Caco-2 (cell line): ENCODE measurements around the gene TIMP4. TPM values are rescaled to one million over a fixed set of nuclear protein-coding genes. Genes with fewer than 3 reads are reported as not detected.

Source experiments
- BruUV-seq: library from RNA; stranded (reverse); fragments of 400-500 nt; replicated peaks from 2 replicates; lab custom pipeline; 2021; lab: Mats Ljungman, UMichigan
- CTCF ChIA-PET: fragments of 300-600 bp; sonication (Branson Sonifier 250); formaldehyde crosslinking; loops from one replicate; lab custom pipeline; 2022; ENCODE audit warnings: antibody characterized with exemption; lab: Charles Lee
- POLR2A ChIA-PET: fragments of 300-600 bp; sonication (Branson Sonifier 250); formaldehyde crosslinking; loops from one replicate; lab custom pipeline; 2022; ENCODE audit warnings: antibody characterized with exemption; lab: Charles Lee
- DNase-seq, 2 experiments: peaks; one replicate each; pipeline versions ENCODE4 v3.0.0 to v3.0.0-alpha.2; 2020 to 2022
- H3K27me3 ChIP-seq: replicated peaks from 2 replicates; pipeline ENCODE4 v1.6.0; 2011; ENCODE audit warnings: low read length; ENCODE audit not compliant: control insufficient read depth, insufficient read depth
- H3K36me3 ChIP-seq: 2 replicates; pipeline ENCODE4 v1.5.1; 2011; ENCODE audit warnings: low read length; ENCODE audit not compliant: control insufficient read depth, insufficient read depth
- H3K4me1 ChIP-seq: fragments of 250-450 bp; sonication (Bioruptor Pico); 2 replicates; pipeline ENCODE4 v1.5.1; 2020; ENCODE audit warnings: mild to moderate bottlenecking
- H3K4me3 ChIP-seq: 2 replicates; pipeline ENCODE4 v1.5.1; 2011; ENCODE audit warnings: low read depth, mild to moderate bottlenecking, control low read depth, low read length
- H3K9me3 ChIP-seq: fragments of 250-450 bp; sonication (Bioruptor Pico); 2 replicates; pipeline ENCODE4 v1.5.1; 2020; ENCODE audit warnings: mild to moderate bottlenecking, moderate library complexity
- H3K27ac Mint-ChIP-seq: one replicate; pipeline ENCODE4 v1.8.0; 2022; ENCODE audit warnings: mixed read lengths; ENCODE audit not compliant: unreplicated experiment
- H3K27me3 Mint-ChIP-seq: one replicate; pipeline ENCODE4 v1.8.0; 2022; ENCODE audit warnings: mixed read lengths; ENCODE audit not compliant: insufficient read depth, unreplicated experiment
- H3K36me3 Mint-ChIP-seq: one replicate; pipeline ENCODE4 v1.8.0; 2022; ENCODE audit warnings: mild to moderate bottlenecking, mixed read lengths; ENCODE audit not compliant: insufficient read depth, unreplicated experiment
- H3K4me1 Mint-ChIP-seq: one replicate; pipeline ENCODE4 v1.8.0; 2022; ENCODE audit warnings: low read depth, mixed read lengths; ENCODE audit not compliant: unreplicated experiment
- H3K4me3 Mint-ChIP-seq: one replicate; pipeline ENCODE4 v1.8.0; 2022; ENCODE audit warnings: mild to moderate bottlenecking, moderate library complexity, mixed read lengths; ENCODE audit not compliant: unreplicated experiment
- H3K9me3 Mint-ChIP-seq: one replicate; pipeline ENCODE4 v1.8.0; 2022; ENCODE audit warnings: mixed read lengths; ENCODE audit not compliant: unreplicated experiment
- CTCF ChIP-seq, 2 experiments: fragments of 200-600 bp in 1 of 2; IDR thresholded peaks; 1 replicate in 1 of 2; 2 replicates in 1 of 2; pipeline versions ENCODE4 v1.5.1 to v1.8.0; 2011 to 2022; ENCODE audit warnings: antibody characterized with exemption in 1 of 2, control low read depth in 1 of 2, inconsistent platforms in 1 of 2, low read depth in 1 of 2, low read length in 1 of 2, mild to moderate bottlenecking in 1 of 2, moderate library complexity in 1 of 2; ENCODE audit not compliant: insufficient read depth in 1 of 2, severe bottlenecking in 1 of 2, unreplicated experiment in 1 of 2
- intact Hi-C: fragments of 100-400 bp; cut with micrococcal nuclease; formaldehyde crosslinking; loops from one replicate; pipeline ENCODE4 v1.10.0; 2022; ENCODE audit not compliant: unreplicated experiment
- total RNA-seq: library from RNA; stranded (reverse); gene quantifications from 2 replicates; pipeline ENCODE4 v1.2.3, GENCODE V29; 2022

The TIMP4 gene
- total RNA-seq, 1 experiment from 2014 or later = 1.4 TPM

DNA sequence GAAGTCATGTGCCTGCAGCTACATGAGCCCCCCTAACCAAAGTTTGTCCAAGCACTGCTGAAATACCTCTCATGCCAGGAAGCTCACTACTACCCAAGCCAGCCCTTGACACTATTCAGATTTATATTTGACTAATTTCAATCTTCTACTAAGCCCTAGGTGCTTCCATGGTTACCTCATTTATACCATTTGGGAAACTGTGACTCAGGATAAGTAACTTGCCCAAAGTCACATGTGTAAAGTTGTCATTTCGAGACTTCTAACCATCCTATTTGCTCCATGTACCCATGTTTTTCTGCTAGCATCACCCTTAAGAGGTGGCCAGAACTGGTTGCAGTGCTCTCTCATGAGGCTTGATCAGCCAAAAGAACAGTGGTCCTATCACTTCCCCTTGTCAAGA lies 20.7 kb upstream of the TIMP4 start:
- H3K9me3 ChIP-seq = no peaks in the 10 kb centered on the region; the same call in 1 of the 2 replicates
- DNase-seq = no peak
- no peaks in the 10 kb centered on the region for H3K36me3 ChIP-seq
- TF ChIP-seq CTCF (IDR thresholded peaks at IDR 0.05; ENCODE audit: insufficient read depth in 1 of 2, low read depth in 1 of 2, low read length in 1 of 2, severe bottlenecking in 1 of 2, unreplicated experiment in 1 of 2) = no peak
- CTCF ChIA-PET = interaction anchor here (2.1 kb wide), 1 partner anchor 44 kb away, joined by 16 read pairs; no protein-coding TSS in a partner anchor
- no peaks in the 10 kb centered on the region for H3K27me3 ChIP-seq
- no peak overlapping the region for H3K27ac Mint-ChIP-seq
- H3K4me1 Mint-ChIP-seq = peaks cover 6% of the 10 kb centered on the region
- POLR2A ChIA-PET = no interaction called here
- BruUV-seq = no TSS peak
- H3K4me3 Mint-ChIP-seq = no peak overlapping the region
- H3K4me1 ChIP-seq = peaks cover 14% of the 10 kb centered on the region
- H3K9me3 Mint-ChIP-seq = peaks cover 3% of the 10 kb centered on the region
- H3K27me3 Mint-ChIP-seq = no peaks in the 10 kb centered on the region
- no peak overlapping the region for H3K4me3 ChIP-seq
- H3K36me3 Mint-ChIP-seq = no peaks in the 10 kb centered on the region
- intact Hi-C loops = loop anchor here (5.0 kb wide), 1 partner anchor 802 kb away; no protein-coding TSS in a partner anchor

- no peak for DNase-seq
- H3K9me3 ChIP-seq = no peaks in the 10 kb centered on the region; the same call in 1 of the 2 replicates
- no peaks in the 10 kb centered on the region for H3K27me3 ChIP-seq
- Mint-ChIP-seq H3K27ac (no peak overlapping the region), H3K4me3 (no peak overlapping the region), H3K4me1 (peaks cover 6% of the 10 kb centered on the region), H3K9me3 (peaks cover 15% of the 10 kb centered on the region), H3K27me3 (no peaks in the 10 kb centered on the region), H3K36me3 (no peaks in the 10 kb centered on the region)
- no peak overlapping the region for H3K4me3 ChIP-seq
- no peaks in the 10 kb centered on the region for H3K36me3 ChIP-seq
- ChIA-PET POLR2A (no interaction called here), CTCF (interaction anchor here (2.1 kb wide), 1 partner anchor 43 kb away, joined by 16 read pairs; no protein-coding TSS in a partner anchor)
- BruUV-seq = no TSS peak
- intact Hi-C loops = loop anchor here (5.0 kb wide), 1 partner anchor 801 kb away; no protein-coding TSS in a partner anchor
- no peak for TF ChIP-seq CTCF (IDR thresholded peaks at IDR 0.05; ENCODE audit: insufficient read depth in 1 of 2, low read depth in 1 of 2, low read length in 1 of 2, severe bottlenecking in 1 of 2, unreplicated experiment in 1 of 2)
- peaks cover 11% of the 10 kb centered on the region for H3K4me1 ChIP-seq
These were observed 19.5 kb upstream of the TIMP4 start for GRCh38 chr3:12178091-12178820.

DNA sequence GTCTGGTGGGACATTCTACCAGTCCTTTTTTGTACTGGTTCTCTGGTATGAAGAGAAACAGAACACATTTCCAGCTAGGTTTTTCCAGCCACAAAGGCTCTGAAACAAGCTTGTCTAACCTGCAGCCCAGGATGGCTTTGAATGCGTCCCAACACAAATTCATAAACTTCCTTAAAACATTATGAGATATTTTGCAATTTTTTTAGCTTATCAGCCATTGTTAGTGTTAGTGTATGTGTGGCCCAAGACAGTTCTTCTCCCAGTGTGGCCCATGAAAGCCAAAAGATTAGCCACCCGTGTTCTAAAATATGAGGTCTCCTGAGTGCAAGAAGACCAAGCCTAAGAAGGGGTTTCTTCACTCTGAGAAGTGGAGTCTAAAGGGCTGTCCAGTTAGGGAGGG lies 18.4 kb upstream of the TIMP4 start:
- ChIA-PET CTCF (interaction anchor here (2.1 to 2.2 kb wide), 2 partner anchors 42 kb away, joined by 16 to 24 read pairs; no protein-coding TSS in a partner anchor), POLR2A (interaction anchor here (0.8 kb wide), 1 partner anchor 99 kb away, joined by 3 read pairs; no protein-coding TSS in a partner anchor)
- no peaks in the 10 kb centered on the region for H3K4me1 Mint-ChIP-seq
- H3K36me3 Mint-ChIP-seq = no peaks in the 10 kb centered on the region
- TF ChIP-seq CTCF (IDR thresholded peaks at IDR 0.05; ENCODE audit: insufficient read depth in 1 of 2, low read depth in 1 of 2, low read length in 1 of 2, severe bottlenecking in 1 of 2, unreplicated experiment in 1 of 2) = no peak
- no peaks in the 10 kb centered on the region for H3K27me3 Mint-ChIP-seq
- no peak overlapping the region for H3K27ac Mint-ChIP-seq
- H3K9me3 ChIP-seq = peaks cover 4% of the 10 kb centered on the region
- no peak overlapping the region for H3K4me3 Mint-ChIP-seq
- no peaks in the 10 kb centered on the region for H3K36me3 ChIP-seq
- no TSS peak for BruUV-seq
- peaks cover 3% of the 10 kb centered on the region; the same call in 1 of the 2 replicates for H3K4me1 ChIP-seq
- no peaks in the 10 kb centered on the region for H3K27me3 ChIP-seq
- H3K4me3 ChIP-seq = no peak overlapping the region
- no peak for DNase-seq
- H3K9me3 Mint-ChIP-seq = peaks cover 19% of the 10 kb centered on the region
- intact Hi-C loops = loop anchor here (2.0 to 5.0 kb wide), 2 partner anchors 304 to 800 kb away; no protein-coding TSS in a partner anchor
